GM12865 (cell line): Measurements from ENCODE around the gene DOCK7.

Source experiments
- DNase-seq: peaks from one replicate; pipeline ENCODE4 v3.0.0; 2010; ENCODE audit warnings: low read depth
- H3K4me3 ChIP-seq: 2 replicates; pipeline ENCODE4 v1.5.1; 2011; ENCODE audit warnings: mild to moderate bottlenecking, low read depth, low read length, control low read depth
- TF ChIP-seq, protein P1 (sequence below): IDR thresholded peaks from 2 replicates; pipeline ENCODE4 v1.5.1; 2011; ENCODE audit warnings: low read length, control low read depth, low read depth, inconsistent platforms; ENCODE audit not compliant: insufficient read depth; ENCODE audit errors: missing control alignments

The DOCK7 gene

GRCh38 chr1:62561306-62561705 lies 126.9 kb downstream of the DOCK7 start:
- H3K4me3 ChIP-seq, result no peak overlapping the region
- DNase-seq, result no peak
- TF ChIP-seq, protein P1, sequence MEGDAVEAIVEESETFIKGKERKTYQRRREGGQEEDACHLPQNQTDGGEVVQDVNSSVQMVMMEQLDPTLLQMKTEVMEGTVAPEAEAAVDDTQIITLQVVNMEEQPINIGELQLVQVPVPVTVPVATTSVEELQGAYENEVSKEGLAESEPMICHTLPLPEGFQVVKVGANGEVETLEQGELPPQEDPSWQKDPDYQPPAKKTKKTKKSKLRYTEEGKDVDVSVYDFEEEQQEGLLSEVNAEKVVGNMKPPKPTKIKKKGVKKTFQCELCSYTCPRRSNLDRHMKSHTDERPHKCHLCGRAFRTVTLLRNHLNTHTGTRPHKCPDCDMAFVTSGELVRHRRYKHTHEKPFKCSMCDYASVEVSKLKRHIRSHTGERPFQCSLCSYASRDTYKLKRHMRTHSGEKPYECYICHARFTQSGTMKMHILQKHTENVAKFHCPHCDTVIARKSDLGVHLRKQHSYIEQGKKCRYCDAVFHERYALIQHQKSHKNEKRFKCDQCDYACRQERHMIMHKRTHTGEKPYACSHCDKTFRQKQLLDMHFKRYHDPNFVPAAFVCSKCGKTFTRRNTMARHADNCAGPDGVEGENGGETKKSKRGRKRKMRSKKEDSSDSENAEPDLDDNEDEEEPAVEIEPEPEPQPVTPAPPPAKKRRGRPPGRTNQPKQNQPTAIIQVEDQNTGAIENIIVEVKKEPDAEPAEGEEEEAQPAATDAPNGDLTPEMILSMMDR, result no peak

- no peak overlapping the region for H3K4me3 ChIP-seq
- DNase-seq, result no peak
- TF ChIP-seq, protein P1, result no peak
These were observed 143.6 kb downstream of the DOCK7 start for GRCh38 chr1:62544570-62544969.

- DNase-seq, result no peak
- TF ChIP-seq, protein P1, result no peak
- no peak overlapping the region for H3K4me3 ChIP-seq
These were observed 147.1 kb downstream of the DOCK7 start for GRCh38 chr1:62541048-62541447.

- TF ChIP-seq, protein P1, result no peak
- no peak for DNase-seq
- no peak overlapping the region for H3K4me3 ChIP-seq
These were observed 149.1 kb downstream of the DOCK7 start for GRCh38 chr1:62539028-62539447.

DNA sequence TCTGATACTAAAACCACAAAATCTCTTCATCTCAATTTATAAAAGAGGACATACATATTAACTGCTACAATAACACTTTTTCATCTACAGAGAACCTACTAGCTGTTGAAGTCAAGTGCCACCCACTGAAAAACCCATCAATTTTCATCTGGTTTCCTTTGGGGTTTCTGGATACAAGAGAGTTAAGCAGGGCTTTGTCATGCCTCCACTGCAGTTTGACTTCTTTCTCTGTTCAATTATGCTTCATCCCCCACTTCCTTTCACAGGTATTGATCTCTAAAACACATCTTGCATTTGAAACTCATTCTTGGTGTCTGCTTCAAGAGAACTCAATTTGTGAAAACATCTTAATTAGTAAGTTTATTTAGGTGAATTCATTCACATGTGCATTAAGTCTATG lies 151.3 kb downstream of the DOCK7 start:
- TF ChIP-seq, protein P1, result no peak
- H3K4me3 ChIP-seq, result no peak overlapping the region
- no peak for DNase-seq

GRCh38 chr1:62530516-62531154 lies 157.6 kb downstream of the DOCK7 start:
- H3K4me3 ChIP-seq, result no peak overlapping the region
- peak; percentile 57 for DNase-seq
- TF ChIP-seq, protein P1, result peak; percentile 75

DNA sequence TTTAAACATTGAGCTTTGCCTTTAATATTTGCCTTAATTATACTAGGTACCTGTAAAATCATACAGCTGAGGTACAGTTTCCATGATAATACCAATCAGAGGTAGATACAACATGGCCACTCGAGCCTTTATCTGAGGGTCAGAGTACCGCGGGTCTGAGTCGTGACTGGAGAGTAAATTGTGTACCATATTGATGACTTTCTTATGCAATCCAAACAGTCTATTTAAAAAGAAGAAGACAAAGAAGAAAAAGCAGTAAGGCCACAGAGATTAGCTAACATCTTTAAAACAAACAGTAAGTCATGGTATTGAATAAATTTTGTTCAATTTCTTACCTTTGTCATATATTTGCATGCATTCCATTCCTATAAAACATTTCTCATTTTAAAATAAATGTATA lies 159.0 kb downstream of the DOCK7 start:
- H3K4me3 ChIP-seq, result no peak overlapping the region
- DNase-seq, result no peak
- TF ChIP-seq, protein P1, result no peak
